Epithelial cell of esophagus (primary cell): Measurements from ENCODE around the gene CWH43.

Experiments
- DNase-seq: peaks from one replicate; pipeline ENCODE4 v3.0.0; 2010; ENCODE audit warnings: low read depth
- H3K4me3 ChIP-seq: 2 replicates; pipeline ENCODE4 v1.5.1; 2011; ENCODE audit warnings: mild to moderate bottlenecking, low read length, control low read depth
- TF ChIP-seq, protein P1 (sequence below): IDR thresholded peaks from 2 replicates; pipeline ENCODE4 v1.5.1; 2011; ENCODE audit warnings: low read depth, mild to moderate bottlenecking, low read length, control low read depth, inconsistent platforms; ENCODE audit not compliant: insufficient read depth; ENCODE audit errors: missing control alignments

CWH43 gene

GRCh38 chr4:48960988-48961635 is 25.0 kb upstream of the CWH43 start:
- H3K4me3 ChIP-seq, result no peak overlapping the region
- peak; percentile 93 for DNase-seq

GRCh38 chr4:48962636-48963035 is 23.4 kb upstream of the CWH43 start:
- H3K4me3 ChIP-seq, result no peak overlapping the region
- DNase-seq, result no peak
- TF ChIP-seq, protein P1, sequence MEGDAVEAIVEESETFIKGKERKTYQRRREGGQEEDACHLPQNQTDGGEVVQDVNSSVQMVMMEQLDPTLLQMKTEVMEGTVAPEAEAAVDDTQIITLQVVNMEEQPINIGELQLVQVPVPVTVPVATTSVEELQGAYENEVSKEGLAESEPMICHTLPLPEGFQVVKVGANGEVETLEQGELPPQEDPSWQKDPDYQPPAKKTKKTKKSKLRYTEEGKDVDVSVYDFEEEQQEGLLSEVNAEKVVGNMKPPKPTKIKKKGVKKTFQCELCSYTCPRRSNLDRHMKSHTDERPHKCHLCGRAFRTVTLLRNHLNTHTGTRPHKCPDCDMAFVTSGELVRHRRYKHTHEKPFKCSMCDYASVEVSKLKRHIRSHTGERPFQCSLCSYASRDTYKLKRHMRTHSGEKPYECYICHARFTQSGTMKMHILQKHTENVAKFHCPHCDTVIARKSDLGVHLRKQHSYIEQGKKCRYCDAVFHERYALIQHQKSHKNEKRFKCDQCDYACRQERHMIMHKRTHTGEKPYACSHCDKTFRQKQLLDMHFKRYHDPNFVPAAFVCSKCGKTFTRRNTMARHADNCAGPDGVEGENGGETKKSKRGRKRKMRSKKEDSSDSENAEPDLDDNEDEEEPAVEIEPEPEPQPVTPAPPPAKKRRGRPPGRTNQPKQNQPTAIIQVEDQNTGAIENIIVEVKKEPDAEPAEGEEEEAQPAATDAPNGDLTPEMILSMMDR, result no peak

More at GRCh38 chr4:48960988-48961635, 25.0 kb upstream of the CWH43 start:
- TF ChIP-seq, protein P1, result no peak

- no peak overlapping the region for H3K4me3 ChIP-seq
- TF ChIP-seq, protein P1, result peak; percentile 100
- DNase-seq, result peak; percentile 91
These were observed 22.9 kb upstream of the CWH43 start for GRCh38 chr4:48963042-48963679.

DNA sequence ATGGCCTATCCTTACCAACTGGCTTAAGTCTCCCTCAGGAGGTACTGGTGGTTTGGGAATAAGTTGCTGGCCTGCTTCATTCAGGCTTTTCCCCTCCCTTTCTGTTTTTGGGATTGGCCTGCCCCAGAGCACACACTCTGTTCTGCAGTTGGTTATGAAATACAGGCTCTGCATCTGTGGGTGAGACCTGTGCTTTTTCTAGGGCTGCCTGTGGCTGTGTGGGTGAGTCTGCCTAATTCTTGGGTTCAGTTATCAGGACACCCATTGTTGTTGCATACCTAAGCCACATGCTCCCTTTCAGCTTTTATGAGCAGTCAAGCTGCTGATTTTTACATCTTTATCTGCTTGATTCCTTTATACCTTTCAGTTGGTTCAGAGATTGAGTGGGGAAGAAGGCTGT is 19.0 kb upstream of the CWH43 start:
- DNase-seq, result no peak
- H3K4me3 ChIP-seq, result no peak overlapping the region
- TF ChIP-seq, protein P1, result no peak

DNA sequence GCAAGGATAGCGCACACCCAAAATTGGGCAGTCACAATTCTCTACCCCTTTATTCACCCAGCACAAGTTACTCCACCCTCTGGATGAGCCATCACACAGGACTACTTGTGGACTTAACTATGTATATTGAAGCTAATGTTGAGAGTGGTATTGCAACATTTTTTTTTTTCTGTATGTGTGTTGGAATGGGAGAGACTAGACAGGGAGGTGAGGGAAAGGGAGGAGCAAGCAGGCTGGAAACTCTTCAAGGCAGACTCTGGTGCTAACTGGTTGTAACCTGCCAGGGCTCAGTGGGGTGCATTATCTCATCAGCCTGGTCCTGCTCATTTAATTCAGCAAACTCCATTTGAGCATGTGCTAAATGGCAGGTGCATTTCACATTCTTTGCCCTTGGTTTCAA is 18.4 kb upstream of the CWH43 start:
- no peak overlapping the region for H3K4me3 ChIP-seq
- TF ChIP-seq, protein P1, result no peak
- DNase-seq, result peak; percentile 98

- no peak overlapping the region for H3K4me3 ChIP-seq
- TF ChIP-seq, protein P1, result no peak
- peak; percentile 96 for DNase-seq
These were observed 17.3 kb upstream of the CWH43 start for GRCh38 chr4:48968814-48969213.
